Smooth muscle cell (in vitro differentiated cells): Measurements from ENCODE around the gene RASGRP1. TPM values are rescaled to one million over a fixed set of nuclear protein-coding genes. Genes with fewer than 3 reads are reported as not detected.

Experiments
- DNase-seq: peaks from one replicate; lab custom pipeline; 2025; ENCODE audit not compliant: unreplicated experiment; lab: John Stamatoyannopoulos, UW
- H2AFZ ChIP-seq: fragments of 200-600 bp; sonication (generic); 2 replicates; pipeline ENCODE4 v1.6.0; 2016; ENCODE audit warnings: antibody characterized with exemption, low read depth, mild to moderate bottlenecking
- H3F3A ChIP-seq: fragments of 200-600 bp; sonication (generic); 2 replicates; pipeline ENCODE4 v1.6.0; 2017; ENCODE audit warnings: antibody characterized with exemption, low read depth
- H3K27ac ChIP-seq: fragments of 200-600 bp; sonication (generic); 2 replicates; pipeline ENCODE4 v1.5.1; 2016; ENCODE audit warnings: low read depth, mild to moderate bottlenecking
- H3K27me3 ChIP-seq: fragments of 200-600 bp; sonication (generic); 2 replicates; pipeline ENCODE4 v1.6.1; 2016; ENCODE audit warnings: low read depth, mild to moderate bottlenecking
- H3K36me3 ChIP-seq: fragments of 200-600 bp; sonication (generic); 2 replicates; pipeline ENCODE4 v1.5.1; 2016; ENCODE audit warnings: low read depth
- H3K4me1 ChIP-seq: fragments of 200-600 bp; sonication (generic); 2 replicates; pipeline ENCODE4 v1.5.1; 2016; ENCODE audit warnings: low read depth
- H3K4me2 ChIP-seq: fragments of 200-600 bp; sonication (generic); 2 replicates; pipeline ENCODE4 v1.6.0; 2016; ENCODE audit warnings: mild to moderate bottlenecking
- H3K4me3 ChIP-seq: fragments of 200-600 bp; sonication (generic); 2 replicates; pipeline ENCODE4 v1.5.1; 2016; ENCODE audit warnings: mild to moderate bottlenecking
- H3K79me2 ChIP-seq: fragments of 200-600 bp; sonication (generic); 2 replicates; pipeline ENCODE4 v1.6.0; 2016; ENCODE audit warnings: low read depth, mild to moderate bottlenecking
- H3K9ac ChIP-seq: fragments of 200-600 bp; sonication (generic); 2 replicates; pipeline ENCODE4 v1.6.0; 2016; ENCODE audit warnings: low read depth
- H3K9me3 ChIP-seq: fragments of 200-600 bp; sonication (generic); replicated peaks from 2 replicates; pipeline ENCODE4 v1.5.1; 2016; ENCODE audit warnings: low read depth
- H4K20me1 ChIP-seq: fragments of 200-600 bp; sonication (generic); 2 replicates; pipeline ENCODE4 v1.6.0; 2016; ENCODE audit warnings: low read depth
- WGBS: methylation state at CpG from one replicate; pipeline ENCODE4 v1.1.7; 2016; ENCODE audit warnings: low lambda C conversion rate; 5-methylcytosine and 5-hydroxymethylcytosine counted together
- polyA plus RNA-seq: library from polyadenylated mRNA; unstranded; fragments of >200 nt; fragmentation: Nextera tagmentation; extraction: Ambion mirVana; gene quantifications from 2 replicates; pipeline ENCODE4 v1.2.1, GENCODE V29; 2016
- total RNA-seq: library from RNA; depleted of rRNA; stranded (reverse); fragments of >200 nt; gene quantifications from 2 replicates; pipeline ENCODE4 v1.2.3, GENCODE V29; 2014
- TF ChIP-seq, protein P1 (sequence below): fragments of 200-600 bp; sonication (generic); IDR thresholded peaks from 2 replicates; pipeline ENCODE4 v1.5.1; 2017; ENCODE audit warnings: borderline replicate concordance, mild to moderate bottlenecking, antibody characterized with exemption; ENCODE audit not compliant: insufficient read depth, poor library complexity, severe bottlenecking

Gene RASGRP1
- total and polyA plus RNA-seq, 2 experiments from 2014 or later = 0.97 to 10.0 TPM

DNA sequence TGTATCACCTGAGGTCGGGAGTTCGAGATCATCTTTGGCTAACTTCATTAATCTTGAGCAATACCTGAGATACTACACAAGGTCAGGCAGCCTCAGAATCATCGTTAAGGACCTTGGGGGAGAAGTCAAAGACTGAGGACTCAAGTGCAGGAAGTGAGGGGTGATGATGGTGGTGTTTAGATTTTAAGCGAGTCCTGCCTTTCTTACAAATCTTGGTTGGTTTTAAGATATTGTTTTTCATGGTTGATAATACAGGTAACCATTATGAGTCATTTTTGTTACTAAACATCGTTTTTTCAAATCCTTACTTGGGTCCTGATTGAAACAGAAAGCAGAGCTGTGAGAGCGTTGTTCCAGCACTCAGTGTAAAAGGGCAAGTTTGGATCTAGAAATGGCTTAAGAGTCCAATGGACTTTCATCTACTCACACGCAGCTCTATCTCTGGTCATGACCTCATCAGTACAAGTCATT is 4.1 kb downstream of the RASGRP1 start:
- Histone ChIP-seq H3K9ac (no peak overlapping the region), H3K79me2 (no peaks in the 10 kb centered on the region), H3K36me3 (no peaks in the 10 kb centered on the region), H4K20me1 (no peaks in the 10 kb centered on the region), H3K4me2 (no peak overlapping the region), H3K27ac (no peak overlapping the region), H3K4me3 (no peak overlapping the region), H3K9me3 (no peaks in the 10 kb centered on the region), H2AFZ (no peak overlapping the region), H3F3A (no peaks in the 10 kb centered on the region), H3K4me1 (peaks cover 14% of the 10 kb centered on the region), H3K27me3 (peaks cover 40% of the 10 kb centered on the region)
- WGBS = 89% methylated on average over 7 of the region's 7 CpGs
- DNase-seq = no peak
- TF ChIP-seq, protein P1, sequence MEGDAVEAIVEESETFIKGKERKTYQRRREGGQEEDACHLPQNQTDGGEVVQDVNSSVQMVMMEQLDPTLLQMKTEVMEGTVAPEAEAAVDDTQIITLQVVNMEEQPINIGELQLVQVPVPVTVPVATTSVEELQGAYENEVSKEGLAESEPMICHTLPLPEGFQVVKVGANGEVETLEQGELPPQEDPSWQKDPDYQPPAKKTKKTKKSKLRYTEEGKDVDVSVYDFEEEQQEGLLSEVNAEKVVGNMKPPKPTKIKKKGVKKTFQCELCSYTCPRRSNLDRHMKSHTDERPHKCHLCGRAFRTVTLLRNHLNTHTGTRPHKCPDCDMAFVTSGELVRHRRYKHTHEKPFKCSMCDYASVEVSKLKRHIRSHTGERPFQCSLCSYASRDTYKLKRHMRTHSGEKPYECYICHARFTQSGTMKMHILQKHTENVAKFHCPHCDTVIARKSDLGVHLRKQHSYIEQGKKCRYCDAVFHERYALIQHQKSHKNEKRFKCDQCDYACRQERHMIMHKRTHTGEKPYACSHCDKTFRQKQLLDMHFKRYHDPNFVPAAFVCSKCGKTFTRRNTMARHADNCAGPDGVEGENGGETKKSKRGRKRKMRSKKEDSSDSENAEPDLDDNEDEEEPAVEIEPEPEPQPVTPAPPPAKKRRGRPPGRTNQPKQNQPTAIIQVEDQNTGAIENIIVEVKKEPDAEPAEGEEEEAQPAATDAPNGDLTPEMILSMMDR = no peak

DNA sequence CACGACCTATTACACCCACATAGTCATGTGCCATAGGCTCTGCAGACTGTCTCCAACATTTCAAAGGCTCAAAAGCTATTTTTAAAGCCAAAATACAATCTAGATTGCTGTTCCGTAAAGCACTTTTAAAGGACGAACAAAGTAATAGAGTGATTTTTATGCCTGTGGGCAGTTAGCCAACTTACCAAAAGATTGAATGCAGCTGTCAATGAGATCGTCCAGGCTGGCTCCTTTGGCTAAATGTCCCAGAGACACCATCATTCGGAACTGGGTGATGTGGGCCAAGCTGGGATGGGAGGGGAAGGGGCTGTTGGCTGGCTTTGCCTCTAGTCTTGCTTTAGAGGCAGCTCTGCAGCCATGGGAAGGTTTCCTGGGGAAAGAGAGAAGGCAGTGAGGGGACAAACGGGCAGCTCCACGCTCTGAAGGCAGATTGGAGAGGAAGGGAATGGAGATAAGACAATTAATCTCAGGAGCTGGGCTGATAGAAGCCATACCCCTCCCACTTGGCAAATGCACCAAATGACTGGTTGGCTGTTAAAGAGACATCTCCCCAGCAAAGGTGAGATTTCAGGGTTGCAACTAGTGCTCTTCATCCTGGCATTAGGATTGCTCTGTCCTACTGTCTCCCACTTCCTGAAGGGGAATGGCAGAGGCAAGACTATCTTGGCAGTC is 4.8 kb downstream of the RASGRP1 start:
- no peak overlapping the region for H2AFZ ChIP-seq
- peaks cover 6% of the 10 kb centered on the region for H3F3A ChIP-seq
- H3K4me2 ChIP-seq = no peak overlapping the region
- TF ChIP-seq, protein P1 = no peak
- no peak for DNase-seq
- H3K27me3 ChIP-seq = peaks cover 33% of the 10 kb centered on the region
- H3K27ac ChIP-seq = no peak overlapping the region
- no peaks in the 10 kb centered on the region for H4K20me1 ChIP-seq
- no peaks in the 10 kb centered on the region for H3K79me2 ChIP-seq
- H3K36me3 ChIP-seq = no peaks in the 10 kb centered on the region
- no peaks in the 10 kb centered on the region for H3K9me3 ChIP-seq
- peaks cover 14% of the 10 kb centered on the region for H3K4me1 ChIP-seq
- H3K4me3 ChIP-seq = no peak overlapping the region
- 45% methylated on average over 7 of the region's 7 CpGs for WGBS
- H3K9ac ChIP-seq = no peak overlapping the region

DNA sequence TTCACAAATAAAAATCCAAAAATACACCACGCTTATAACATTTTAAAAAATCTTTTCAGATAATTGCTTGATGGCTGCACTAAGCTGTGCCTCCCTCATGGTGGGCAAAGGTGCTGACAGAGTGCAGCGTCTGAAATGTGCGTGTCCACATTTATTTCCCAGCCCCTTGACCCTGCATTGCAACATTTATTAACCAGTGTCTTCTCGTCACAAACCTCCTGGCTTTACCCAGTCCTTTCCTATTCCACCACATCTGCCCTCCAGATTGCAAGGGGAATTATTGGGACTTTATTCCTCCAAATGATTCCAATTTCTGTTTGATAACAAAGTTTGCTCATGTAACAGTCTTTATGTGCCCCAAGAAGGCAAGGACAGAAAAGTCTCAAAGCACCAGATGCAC is 5.5 kb downstream of the RASGRP1 start:
- H3K4me2 ChIP-seq = no peak overlapping the region
- H3K4me1 ChIP-seq = peaks cover 14% of the 10 kb centered on the region
- H3K4me3 ChIP-seq = no peak overlapping the region
- H4K20me1 ChIP-seq = no peaks in the 10 kb centered on the region
- peaks cover 27% of the 10 kb centered on the region for H3K27me3 ChIP-seq
- no peaks in the 10 kb centered on the region for H3K36me3 ChIP-seq
- 82% methylated on average over 4 of the region's 4 CpGs for WGBS
- H3K9ac ChIP-seq = no peak overlapping the region
- no peaks in the 10 kb centered on the region for H3K79me2 ChIP-seq
- TF ChIP-seq, protein P1 = no peak
- H2AFZ ChIP-seq = no peak overlapping the region
- no peak for DNase-seq
- H3K27ac ChIP-seq = no peak overlapping the region
- peaks cover 7% of the 10 kb centered on the region for H3F3A ChIP-seq
- no peaks in the 10 kb centered on the region for H3K9me3 ChIP-seq
